ENCODE measurements around the gene HUNK. TPM values are rescaled to one million over a fixed set of nuclear protein-coding genes. Genes with fewer than 3 reads are reported as not detected.
"Not testable (repeated sequence)": the region's sequence is repeated elsewhere in the genome, so short reads cannot be mapped to it uniquely, and the experiment has no call there.

The HUNK gene
- total RNA-seq, 1 donor from 2014 or later: 0.77 TPM

GRCh38 chr21:31850886-31851285 lies 21.9 kb upstream of the HUNK start:
- no peak for TF ChIP-seq CTCF (IDR thresholded peaks at IDR 0.05; ENCODE audit: insufficient read depth, low read depth, low read length)
- TF ChIP-seq EZH2 (IDR thresholded peaks at IDR 0.05; ENCODE audit: insufficient read depth, low read length): no peak
- no peak for DNase-seq (ENCODE audit: low read depth)
- Mint-ChIP-seq H3K4me1 (ENCODE audit: low read depth, unreplicated experiment) (no peaks in the 10 kb centered on the region), H3K9me3 (ENCODE audit: unreplicated experiment) (peaks cover 3% of the 10 kb centered on the region), H3K4me3 (ENCODE audit: unreplicated experiment) (no peak overlapping the region), H3K36me3 (ENCODE audit: low read depth, unreplicated experiment) (no peaks in the 10 kb centered on the region), H3K27me3 (ENCODE audit: low read depth, unreplicated experiment) (no peaks in the 10 kb centered on the region), H3K27ac (ENCODE audit: unreplicated experiment) (no peak overlapping the region)
- H3K27ac ChIP-seq (ENCODE audit: low read depth, low read length): no peak overlapping the region
- H4K20me1 ChIP-seq (ENCODE audit: insufficient read depth, low read length): no peaks in the 10 kb centered on the region
- no peaks in the 10 kb centered on the region for H3K27me3 ChIP-seq (ENCODE audit: insufficient read depth, low read length)
- no peaks in the 10 kb centered on the region for H3K36me3 ChIP-seq (ENCODE audit: insufficient read depth, low read length)
- no peaks in the 10 kb centered on the region for H3K4me1 ChIP-seq (ENCODE audit: insufficient read depth, low read length)
- H3K79me2 ChIP-seq (ENCODE audit: insufficient read depth, low read length): no peaks in the 10 kb centered on the region
- no peak overlapping the region for H2AFZ ChIP-seq (ENCODE audit: low read depth, low read length)
- H3K9ac ChIP-seq (ENCODE audit: low read length): no peak overlapping the region
- no peak overlapping the region for H3K4me2 ChIP-seq (ENCODE audit: low read length)
- H3K9me3 ChIP-seq (ENCODE audit: insufficient read depth, low read depth, low read length): no peaks in the 10 kb centered on the region
- no peak for FAIRE-seq
- H3K4me3 ChIP-seq (ENCODE audit: insufficient read depth, low read depth, low read length): no peak overlapping the region

DNA sequence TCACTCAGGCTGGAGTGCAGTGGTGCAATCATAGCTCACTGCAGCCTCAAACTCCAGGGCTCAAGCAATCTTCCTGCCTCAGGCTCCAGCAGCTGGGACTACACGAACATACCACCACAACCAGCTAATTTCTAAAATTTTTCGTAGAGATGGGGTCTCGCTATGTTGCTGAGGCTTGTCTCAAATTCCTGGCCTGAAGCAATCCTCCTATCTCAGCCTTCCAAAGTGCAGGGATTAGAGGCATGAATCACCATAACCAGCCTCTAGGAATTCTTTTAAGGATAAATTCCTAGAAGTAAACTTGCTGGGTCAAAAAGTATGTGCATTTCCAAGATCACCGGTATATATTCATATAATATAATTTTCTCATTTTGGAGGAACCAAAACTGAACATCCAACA lies 17.6 kb upstream of the HUNK start:
- H3K79me2 ChIP-seq (ENCODE audit: insufficient read depth, low read length): no peaks in the 10 kb centered on the region

GRCh38 chr21:31857096-31857495 lies 15.7 kb upstream of the HUNK start:
- Mint-ChIP-seq H3K27me3 (ENCODE audit: low read depth, unreplicated experiment) (no peaks in the 10 kb centered on the region), H3K27ac (ENCODE audit: unreplicated experiment) (no peak overlapping the region), H3K36me3 (ENCODE audit: low read depth, unreplicated experiment) (no peaks in the 10 kb centered on the region), H3K4me3 (ENCODE audit: unreplicated experiment) (no peak overlapping the region), H3K4me1 (ENCODE audit: low read depth, unreplicated experiment) (no peaks in the 10 kb centered on the region), H3K9me3 (ENCODE audit: unreplicated experiment) (peaks cover 3% of the 10 kb centered on the region)
- H3K9ac ChIP-seq (ENCODE audit: low read length): no peak overlapping the region
- H3K36me3 ChIP-seq (ENCODE audit: insufficient read depth, low read length): no peaks in the 10 kb centered on the region
- FAIRE-seq: no peak
- no peak overlapping the region for H3K4me3 ChIP-seq (ENCODE audit: insufficient read depth, low read depth, low read length)
- H3K4me2 ChIP-seq (ENCODE audit: low read length): no peak overlapping the region
- TF ChIP-seq CTCF (IDR thresholded peaks at IDR 0.05; ENCODE audit: insufficient read depth, low read depth, low read length) (no peak), EZH2 (IDR thresholded peaks at IDR 0.05; ENCODE audit: insufficient read depth, low read length) (no peak)
- no peak overlapping the region for H2AFZ ChIP-seq (ENCODE audit: low read depth, low read length)
- DNase-seq (ENCODE audit: low read depth): no peak
- no peaks in the 10 kb centered on the region for H4K20me1 ChIP-seq (ENCODE audit: insufficient read depth, low read length)
- H3K9me3 ChIP-seq (ENCODE audit: insufficient read depth, low read depth, low read length): no peaks in the 10 kb centered on the region
- no peaks in the 10 kb centered on the region for H3K27me3 ChIP-seq (ENCODE audit: insufficient read depth, low read length)
- no peaks in the 10 kb centered on the region for H3K4me1 ChIP-seq (ENCODE audit: insufficient read depth, low read length)
- H3K79me2 ChIP-seq (ENCODE audit: insufficient read depth, low read length): no peaks in the 10 kb centered on the region
- no peak overlapping the region for H3K27ac ChIP-seq (ENCODE audit: low read depth, low read length)

More for the DNA sequence above, 17.6 kb upstream of the HUNK start:
- Histone ChIP-seq H4K20me1 (ENCODE audit: insufficient read depth, low read length) (no peaks in the 10 kb centered on the region), H3K4me1 (ENCODE audit: insufficient read depth, low read length) (no peaks in the 10 kb centered on the region), H3K4me2 (ENCODE audit: low read length) (no peak overlapping the region), H3K27ac (ENCODE audit: low read depth, low read length) (no peak overlapping the region), H3K9ac (ENCODE audit: low read length) (no peak overlapping the region), H3K9me3 (ENCODE audit: insufficient read depth, low read depth, low read length) (no peaks in the 10 kb centered on the region), H2AFZ (ENCODE audit: low read depth, low read length) (no peak overlapping the region), H3K36me3 (ENCODE audit: insufficient read depth, low read length) (no peaks in the 10 kb centered on the region), H3K27me3 (ENCODE audit: insufficient read depth, low read length) (no peaks in the 10 kb centered on the region), H3K4me3 (ENCODE audit: insufficient read depth, low read depth, low read length) (no peak overlapping the region)
- FAIRE-seq (no peak), DNase-seq (ENCODE audit: low read depth) (no peak)
- no peaks in the 10 kb centered on the region for H3K4me1 Mint-ChIP-seq (ENCODE audit: low read depth, unreplicated experiment)
- peaks cover 3% of the 10 kb centered on the region for H3K9me3 Mint-ChIP-seq (ENCODE audit: unreplicated experiment)
- no peak for TF ChIP-seq EZH2 (IDR thresholded peaks at IDR 0.05; ENCODE audit: insufficient read depth, low read length)
- no peak overlapping the region for H3K4me3 Mint-ChIP-seq (ENCODE audit: unreplicated experiment)
- no peak overlapping the region for H3K27ac Mint-ChIP-seq (ENCODE audit: unreplicated experiment)
- H3K36me3 Mint-ChIP-seq (ENCODE audit: low read depth, unreplicated experiment): no peaks in the 10 kb centered on the region
- H3K27me3 Mint-ChIP-seq (ENCODE audit: low read depth, unreplicated experiment): no peaks in the 10 kb centered on the region

- not testable (repeated sequence) for H3K9me3 ChIP-seq (ENCODE audit: insufficient read depth, low read depth, low read length); H3K27me3 ChIP-seq (ENCODE audit: insufficient read depth, low read length); H2AFZ ChIP-seq (ENCODE audit: low read depth, low read length); H3K27ac ChIP-seq (ENCODE audit: low read depth, low read length); H3K79me2 ChIP-seq (ENCODE audit: insufficient read depth, low read length); DNase-seq (ENCODE audit: low read depth); H3K27ac Mint-ChIP-seq (ENCODE audit: unreplicated experiment); H4K20me1 ChIP-seq (ENCODE audit: insufficient read depth, low read length); H3K36me3 ChIP-seq (ENCODE audit: insufficient read depth, low read length); H3K36me3 Mint-ChIP-seq (ENCODE audit: low read depth, unreplicated experiment); FAIRE-seq; H3K27me3 Mint-ChIP-seq (ENCODE audit: low read depth, unreplicated experiment); H3K4me2 ChIP-seq (ENCODE audit: low read length); H3K4me1 ChIP-seq (ENCODE audit: insufficient read depth, low read length); H3K4me1 Mint-ChIP-seq (ENCODE audit: low read depth, unreplicated experiment); H3K9me3 Mint-ChIP-seq (ENCODE audit: unreplicated experiment); H3K4me3 Mint-ChIP-seq (ENCODE audit: unreplicated experiment); H3K4me3 ChIP-seq (ENCODE audit: insufficient read depth, low read depth, low read length); H3K9ac ChIP-seq (ENCODE audit: low read length)
Measured at GRCh38 chr21:31857631-31858030, 15.2 kb upstream of the HUNK start.

Measured in astrocyte (in vitro differentiated cells and primary cell).